GM12873 (cell line): ENCODE results near the gene GMDS.

Experiments used
- CTCF ChIP-seq: IDR thresholded peaks from 2 replicates; pipeline ENCODE4 v1.5.1; 2012; ENCODE audit warnings: low read depth, mild to moderate bottlenecking, moderate library complexity, low read length, control low read depth; ENCODE audit not compliant: insufficient read depth; ENCODE audit errors: missing control alignments

GMDS gene

DNA sequence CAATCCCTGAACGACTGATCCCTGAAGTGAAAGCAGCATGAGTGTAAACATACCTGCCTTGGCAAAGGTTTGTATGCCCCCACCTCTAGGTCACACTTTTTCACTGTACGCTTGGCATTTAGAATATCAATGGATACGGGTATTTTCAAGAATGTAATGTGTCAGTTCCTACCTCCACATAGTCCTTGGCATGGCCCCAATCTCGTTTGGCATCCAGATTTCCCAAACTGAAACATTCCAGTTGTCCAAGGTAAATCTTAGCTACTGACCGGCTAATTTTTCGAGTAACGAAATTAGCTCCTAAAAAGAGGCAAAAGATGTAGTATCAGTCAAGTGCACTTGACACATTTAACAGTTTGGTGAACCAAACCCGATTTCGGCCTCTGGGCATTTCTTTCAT, 315.5 kb downstream of the GMDS start:
- TF ChIP-seq CTCF: no peak

- no peak for TF ChIP-seq CTCF
Measured at GRCh38 chr6:1925743-1926430, 319.5 kb downstream of the GMDS start.

DNA sequence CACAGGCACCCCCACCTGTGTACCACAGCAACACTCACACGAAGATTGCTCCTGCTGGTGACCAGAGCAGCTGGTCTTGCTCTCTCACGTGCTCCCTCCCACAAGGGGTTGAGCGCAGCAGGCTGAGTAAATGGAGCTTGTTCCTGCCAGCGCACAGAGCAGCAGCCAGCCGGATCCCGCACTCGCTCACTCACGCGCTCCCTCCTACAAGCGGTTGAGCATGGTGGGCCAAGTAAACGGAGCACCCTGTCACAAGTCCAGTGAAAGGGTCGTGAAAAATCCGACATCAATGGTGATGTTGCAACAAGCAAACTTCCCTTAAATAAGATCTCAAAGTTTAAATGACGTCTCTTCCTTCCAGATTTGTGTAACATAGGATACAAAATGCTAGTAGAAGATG, 322.0 kb downstream of the GMDS start:
- TF ChIP-seq CTCF: no peak

- TF ChIP-seq CTCF: no peak
Measured at GRCh38 chr6:1917626-1918371, 327.6 kb downstream of the GMDS start.

DNA sequence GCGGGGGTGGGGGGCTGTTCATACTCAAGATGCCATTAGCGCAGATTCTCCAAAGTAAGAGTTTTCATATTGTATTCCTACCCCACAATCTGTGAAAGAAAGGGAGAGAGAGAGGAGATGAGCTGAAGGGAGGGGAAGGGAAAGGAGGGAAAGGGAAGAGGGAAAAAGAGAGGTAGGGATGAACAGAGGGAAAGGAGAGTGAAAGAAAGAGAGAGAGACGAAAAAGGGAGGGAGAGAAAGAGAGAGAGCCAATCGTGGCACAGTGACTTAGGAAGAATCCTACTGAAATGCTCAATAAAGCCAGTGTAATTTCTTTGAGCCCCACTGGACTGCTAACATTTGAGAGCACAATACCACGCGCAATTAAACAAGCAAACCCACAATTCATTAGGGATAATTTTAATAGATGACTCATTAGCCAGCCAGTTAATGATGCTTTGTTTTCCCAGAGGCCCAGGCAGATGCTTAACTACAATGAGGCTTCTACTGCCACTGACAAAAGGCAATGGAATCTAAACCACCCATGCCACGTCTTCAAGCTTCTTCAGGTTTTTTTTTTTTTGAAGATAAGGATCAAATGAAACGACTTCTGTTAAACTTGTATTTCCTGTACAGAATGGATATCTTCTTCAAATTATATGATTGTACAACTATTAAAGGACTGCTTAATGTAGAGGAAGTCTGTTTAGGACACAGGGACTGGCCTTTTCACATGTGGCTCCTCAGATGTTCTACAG, 328.9 kb downstream of the GMDS start:
- no peak for TF ChIP-seq CTCF

- TF ChIP-seq CTCF: no peak
Measured at GRCh38 chr6:1915226-1915625, 330.2 kb downstream of the GMDS start.

GRCh38 chr6:1913577-1913976, 331.8 kb downstream of the GMDS start:
- TF ChIP-seq CTCF: no peak
